Measurements from ENCODE around the gene ZNF593. TPM values are rescaled to one million over a fixed set of nuclear protein-coding genes. Genes with fewer than 3 reads are reported as not detected.

Gene ZNF593
- total and polyA plus RNA-seq, 9 of the 15 experiments (the other 6 are each of a cell fraction or from before 2014, with no cell fraction given), result 9.8 to 334 (median 48.2) TPM

DNA sequence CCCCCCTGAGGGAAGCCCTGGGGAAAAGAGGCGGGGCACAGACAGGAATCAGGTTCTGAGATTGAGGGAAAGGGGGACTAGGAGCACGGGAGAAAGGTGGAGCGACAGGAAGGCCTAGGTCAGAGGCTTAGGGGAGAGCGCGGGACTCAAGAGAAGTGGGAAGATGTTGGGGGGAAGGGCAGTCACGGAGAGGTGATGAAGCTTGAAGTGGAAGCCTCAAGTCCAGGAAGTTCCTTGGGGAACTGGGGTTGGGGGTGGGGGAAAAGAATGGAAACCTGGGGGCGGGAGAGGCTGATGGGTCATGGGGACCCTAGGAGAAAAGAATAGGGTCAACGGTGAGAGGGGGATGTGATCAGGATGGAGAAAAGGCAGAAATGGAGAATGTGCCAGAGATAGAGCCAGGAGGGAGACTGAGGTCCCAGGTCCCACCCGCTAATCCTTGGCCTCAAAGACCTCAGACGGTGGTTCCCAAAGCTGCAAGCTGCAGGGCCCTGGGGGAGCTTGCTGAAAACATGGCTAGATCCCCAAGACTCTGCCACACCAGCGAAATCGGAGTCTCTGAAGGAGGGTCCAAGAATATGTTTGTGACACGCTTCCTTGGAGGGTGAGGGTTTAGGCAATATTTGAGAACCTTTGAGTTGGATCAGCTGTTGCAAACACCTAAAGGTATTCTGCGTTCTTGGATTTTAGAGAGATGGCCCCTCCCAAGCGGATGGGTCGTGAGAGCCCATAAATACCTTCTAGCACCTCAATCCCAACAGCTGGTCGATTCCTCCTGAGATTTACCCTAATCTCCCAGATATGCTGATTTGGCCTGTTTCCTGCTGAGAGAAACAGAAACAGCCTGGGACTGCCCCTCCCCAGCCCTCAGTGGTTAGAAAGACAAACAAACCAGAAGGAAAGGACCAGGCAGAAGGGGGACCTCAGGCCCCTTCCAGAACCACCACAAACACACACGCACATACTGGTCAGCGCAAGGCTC, 4.6 kb upstream of the ZNF593 start (continued):
- TF ChIP-seq KLF6 (CRISPR knock-in tag; IDR thresholded peaks at IDR 0.05; ENCODE audit: borderline replicate concordance) (no peak), NCOR1 (IDR thresholded peaks at IDR 0.05) (no peak), BHLHE40 (IDR thresholded peaks at IDR 0.05; ENCODE audit: low read length) (no peak), E2F1 (CRISPR knock-in tag; IDR thresholded peaks at IDR 0.05) (no peak), EP400 (IDR thresholded peaks at IDR 0.05) (no peak), TRIM25 (IDR thresholded peaks at IDR 0.05; ENCODE audit: borderline replicate concordance) (no peak), ZNF24 (IDR thresholded peaks at IDR 0.05) (no peak), RBM17 (IDR thresholded peaks at IDR 0.05; ENCODE audit: borderline replicate concordance, low read depth, low read length) (no peak), DACH1 (IDR thresholded peaks at IDR 0.05; ENCODE audit: partially characterized antibody) (peak; percentile 73), SLC30A9 (CRISPR knock-in tag; IDR thresholded peaks at IDR 0.05) (no peak), TFAP4 (CRISPR knock-in tag; IDR thresholded peaks at IDR 0.05; ENCODE audit: borderline replicate concordance) (peak; percentile 51), SOX6 (IDR thresholded peaks at IDR 0.05) (peak; percentile 30; the same call in 1 of the 2 replicates)
- TF ChIP-seq, protein P1, sequence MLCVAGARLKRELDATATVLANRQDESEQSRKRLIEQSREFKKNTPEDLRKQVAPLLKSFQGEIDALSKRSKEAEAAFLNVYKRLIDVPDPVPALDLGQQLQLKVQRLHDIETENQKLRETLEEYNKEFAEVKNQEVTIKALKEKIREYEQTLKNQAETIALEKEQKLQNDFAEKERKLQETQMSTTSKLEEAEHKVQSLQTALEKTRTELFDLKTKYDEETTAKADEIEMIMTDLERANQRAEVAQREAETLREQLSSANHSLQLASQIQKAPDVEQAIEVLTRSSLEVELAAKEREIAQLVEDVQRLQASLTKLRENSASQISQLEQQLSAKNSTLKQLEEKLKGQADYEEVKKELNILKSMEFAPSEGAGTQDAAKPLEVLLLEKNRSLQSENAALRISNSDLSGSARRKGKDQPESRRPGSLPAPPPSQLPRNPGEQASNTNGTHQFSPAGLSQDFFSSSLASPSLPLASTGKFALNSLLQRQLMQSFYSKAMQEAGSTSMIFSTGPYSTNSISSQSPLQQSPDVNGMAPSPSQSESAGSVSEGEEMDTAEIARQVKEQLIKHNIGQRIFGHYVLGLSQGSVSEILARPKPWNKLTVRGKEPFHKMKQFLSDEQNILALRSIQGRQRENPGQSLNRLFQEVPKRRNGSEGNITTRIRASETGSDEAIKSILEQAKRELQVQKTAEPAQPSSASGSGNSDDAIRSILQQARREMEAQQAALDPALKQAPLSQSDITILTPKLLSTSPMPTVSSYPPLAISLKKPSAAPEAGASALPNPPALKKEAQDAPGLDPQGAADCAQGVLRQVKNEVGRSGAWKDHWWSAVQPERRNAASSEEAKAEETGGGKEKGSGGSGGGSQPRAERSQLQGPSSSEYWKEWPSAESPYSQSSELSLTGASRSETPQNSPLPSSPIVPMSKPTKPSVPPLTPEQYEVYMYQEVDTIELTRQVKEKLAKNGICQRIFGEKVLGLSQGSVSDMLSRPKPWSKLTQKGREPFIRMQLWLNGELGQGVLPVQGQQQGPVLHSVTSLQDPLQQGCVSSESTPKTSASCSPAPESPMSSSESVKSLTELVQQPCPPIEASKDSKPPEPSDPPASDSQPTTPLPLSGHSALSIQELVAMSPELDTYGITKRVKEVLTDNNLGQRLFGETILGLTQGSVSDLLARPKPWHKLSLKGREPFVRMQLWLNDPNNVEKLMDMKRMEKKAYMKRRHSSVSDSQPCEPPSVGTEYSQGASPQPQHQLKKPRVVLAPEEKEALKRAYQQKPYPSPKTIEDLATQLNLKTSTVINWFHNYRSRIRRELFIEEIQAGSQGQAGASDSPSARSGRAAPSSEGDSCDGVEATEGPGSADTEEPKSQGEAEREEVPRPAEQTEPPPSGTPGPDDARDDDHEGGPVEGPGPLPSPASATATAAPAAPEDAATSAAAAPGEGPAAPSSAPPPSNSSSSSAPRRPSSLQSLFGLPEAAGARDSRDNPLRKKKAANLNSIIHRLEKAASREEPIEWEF (CRISPR knock-in tag; IDR thresholded peaks at IDR 0.05), result no peak
- TF ChIP-seq, protein P2, sequence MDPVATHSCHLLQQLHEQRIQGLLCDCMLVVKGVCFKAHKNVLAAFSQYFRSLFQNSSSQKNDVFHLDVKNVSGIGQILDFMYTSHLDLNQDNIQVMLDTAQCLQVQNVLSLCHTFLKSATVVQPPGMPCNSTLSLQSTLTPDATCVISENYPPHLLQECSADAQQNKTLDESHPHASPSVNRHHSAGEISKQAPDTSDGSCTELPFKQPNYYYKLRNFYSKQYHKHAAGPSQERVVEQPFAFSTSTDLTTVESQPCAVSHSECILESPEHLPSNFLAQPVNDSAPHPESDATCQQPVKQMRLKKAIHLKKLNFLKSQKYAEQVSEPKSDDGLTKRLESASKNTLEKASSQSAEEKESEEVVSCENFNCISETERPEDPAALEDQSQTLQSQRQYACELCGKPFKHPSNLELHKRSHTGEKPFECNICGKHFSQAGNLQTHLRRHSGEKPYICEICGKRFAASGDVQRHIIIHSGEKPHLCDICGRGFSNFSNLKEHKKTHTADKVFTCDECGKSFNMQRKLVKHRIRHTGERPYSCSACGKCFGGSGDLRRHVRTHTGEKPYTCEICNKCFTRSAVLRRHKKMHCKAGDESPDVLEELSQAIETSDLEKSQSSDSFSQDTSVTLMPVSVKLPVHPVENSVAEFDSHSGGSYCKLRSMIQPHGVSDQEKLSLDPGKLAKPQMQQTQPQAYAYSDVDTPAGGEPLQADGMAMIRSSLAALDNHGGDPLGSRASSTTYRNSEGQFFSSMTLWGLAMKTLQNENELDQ (CRISPR knock-in tag; IDR thresholded peaks at IDR 0.05; ENCODE audit: borderline replicate concordance), result no peak
